ENCODE results near the gene ADD3.

- TF ChIP-seq CTCF (IDR thresholded peaks at IDR 0.05; ENCODE audit: low read depth, low read length): no peak
- TF ChIP-seq POLR2A (IDR thresholded peaks at IDR 0.05; ENCODE audit: extremely low read depth, insufficient read length): no peak
- TF ChIP-seq MAX (IDR thresholded peaks at IDR 0.05; ENCODE audit: low read depth, low read length): no peak
Measured at GRCh38 chr10:109967739-109968088, 40.1 kb upstream of the ADD3 start.

Measured in NB4 (cell line).